ENCODE results near the gene DLG4.

DLG4 gene

DNA sequence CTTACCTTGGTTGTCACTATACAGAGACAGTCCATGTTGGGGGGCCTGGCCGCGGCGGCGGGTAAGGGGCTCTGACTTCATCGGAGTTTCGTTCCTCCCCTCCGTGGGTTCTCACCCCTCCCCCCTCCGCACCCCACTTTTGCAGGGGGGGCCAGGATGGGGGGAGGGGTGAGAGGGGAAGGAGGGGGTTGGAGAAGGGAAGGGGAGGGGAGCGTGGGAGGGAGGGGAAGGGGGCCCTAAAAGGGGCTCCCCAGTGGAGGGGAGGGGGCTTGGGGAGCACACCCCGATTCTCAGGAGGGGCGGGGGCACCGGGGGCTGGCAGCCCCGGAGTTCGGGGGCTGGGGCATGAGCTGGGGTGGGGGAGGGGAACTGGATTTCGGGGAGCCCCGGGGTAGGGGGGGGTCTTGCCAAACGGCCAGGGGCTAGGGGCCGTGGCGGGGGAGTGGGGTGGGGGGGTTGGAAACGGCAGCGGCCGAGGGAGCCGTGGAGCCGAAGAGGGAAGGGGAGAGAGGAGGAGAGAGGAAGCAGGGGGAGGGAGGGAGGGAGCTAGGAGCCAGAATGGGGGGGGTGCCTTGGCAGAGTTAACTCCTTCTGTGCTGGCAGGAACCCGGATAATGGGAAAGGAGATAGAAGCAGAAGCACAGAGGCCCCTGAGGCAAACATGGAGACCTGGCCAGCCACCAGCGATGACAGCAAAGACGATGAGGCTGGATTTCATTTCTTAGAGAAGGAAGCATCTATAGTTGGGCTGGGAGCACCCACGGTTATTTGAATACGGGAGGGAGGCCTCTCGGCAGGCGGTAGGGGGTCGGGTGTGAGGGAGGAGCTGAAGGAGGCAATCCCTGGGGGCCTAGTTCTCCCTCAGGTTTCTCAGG lies 2.3 kb downstream of the DLG4 start:
- no peak for FAIRE-seq

DNA sequence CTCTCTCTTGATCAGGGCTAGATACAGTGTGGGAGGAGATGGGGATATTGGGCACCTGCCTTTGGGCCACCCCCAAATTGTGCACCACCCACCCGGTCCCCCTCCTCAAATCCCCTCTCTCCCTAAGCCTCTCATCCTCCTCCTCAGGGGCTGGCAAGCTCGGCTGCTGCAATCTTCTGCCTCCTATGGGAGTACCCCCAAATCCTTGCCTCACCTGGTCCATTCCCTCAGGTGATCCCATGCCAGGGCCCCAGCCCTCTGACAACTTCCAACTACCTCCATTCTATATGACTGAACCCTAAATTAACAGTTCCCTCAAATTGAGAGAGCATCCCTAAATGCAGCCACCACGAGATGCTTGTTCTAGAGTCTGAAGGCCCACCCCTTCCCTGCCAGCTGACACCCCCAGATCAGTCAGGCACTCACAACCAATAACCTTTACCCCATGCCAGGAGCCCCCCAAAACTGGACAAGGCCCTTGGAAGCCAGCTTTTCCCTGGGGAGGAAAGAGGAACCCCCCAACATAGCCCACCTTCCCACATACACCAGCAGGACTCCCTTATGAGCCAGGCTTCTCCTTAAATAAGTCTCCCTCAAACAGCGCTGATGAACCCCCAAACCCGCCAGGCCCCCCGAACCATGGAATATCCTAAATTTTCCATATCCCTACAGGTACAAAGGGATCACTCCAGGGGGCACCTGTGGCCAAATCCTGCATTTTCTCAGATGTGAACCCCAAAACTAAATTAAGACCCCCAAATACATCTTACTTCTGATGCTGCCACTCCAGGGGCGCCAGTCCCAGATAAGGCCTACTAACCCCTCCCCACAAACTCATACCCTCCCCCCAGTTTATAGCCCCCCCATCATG lies 3.2 kb downstream of the DLG4 start:
- FAIRE-seq (no peak), DNase-seq (ENCODE audit: insufficient read length, low spot score) (no peak)

More for the DNA sequence above, 2.3 kb downstream of the DLG4 start:
- no peak for DNase-seq (ENCODE audit: insufficient read length, low spot score)

DNA sequence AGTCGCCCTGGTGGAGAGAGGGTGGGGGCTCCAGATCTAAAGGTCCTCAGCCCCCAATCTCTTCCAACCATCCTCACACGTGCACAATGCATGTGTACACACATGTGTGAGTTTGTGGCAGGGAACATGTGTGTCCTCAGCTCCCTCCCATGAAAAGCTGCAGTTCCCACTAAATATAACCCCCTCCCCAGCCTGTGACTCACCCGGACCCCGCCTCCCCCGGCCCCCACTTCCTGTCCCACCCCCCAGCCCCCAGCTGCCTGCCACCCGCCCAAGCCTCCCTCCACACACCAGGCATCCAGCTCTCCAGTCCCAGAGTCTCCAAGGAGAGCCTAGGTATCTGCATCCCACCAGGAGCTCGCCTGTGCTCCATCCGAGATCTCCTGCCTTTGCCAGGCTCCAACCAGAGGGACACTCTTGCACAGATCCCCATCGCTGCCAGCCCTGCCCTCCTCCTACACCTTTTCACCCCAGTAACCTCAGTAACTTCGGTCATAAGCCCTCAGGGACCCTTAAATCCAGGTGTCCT lies 3.9 kb downstream of the DLG4 start:
- no peak for FAIRE-seq
- no peak for DNase-seq (ENCODE audit: insufficient read length, low spot score)

GRCh38 chr17:7215136-7215638 lies 4.4 kb downstream of the DLG4 start:
- DNase-seq (ENCODE audit: insufficient read length, low spot score) (no peak), FAIRE-seq (no peak)

- DNase-seq (ENCODE audit: insufficient read length, low spot score) (peak; percentile 96), FAIRE-seq (peak; percentile 99)
These were observed 5.1 kb downstream of the DLG4 start for GRCh38 chr17:7214300-7215135.

DNA sequence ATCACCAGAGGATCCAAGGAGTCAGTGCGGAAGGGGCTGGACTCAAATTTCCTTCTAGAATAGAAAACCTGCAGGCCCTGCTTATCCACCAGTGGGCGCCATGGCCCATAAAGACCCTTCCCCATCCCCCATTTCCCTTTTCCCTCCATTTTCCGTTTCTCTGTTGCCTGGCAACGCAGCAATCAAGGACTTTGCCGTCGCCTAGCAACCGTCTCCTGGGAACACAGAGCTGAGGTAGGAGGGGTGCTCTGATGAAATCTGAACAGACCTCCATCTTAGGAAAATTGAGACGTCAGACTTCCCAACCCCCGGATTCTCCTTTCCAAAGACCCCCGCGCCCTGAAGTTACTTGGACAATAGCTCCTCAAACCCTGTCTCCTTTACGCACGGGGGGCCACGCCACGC lies 5.7 kb downstream of the DLG4 start:
- FAIRE-seq = no peak
- DNase-seq (ENCODE audit: insufficient read length, low spot score) = no peak

DNA sequence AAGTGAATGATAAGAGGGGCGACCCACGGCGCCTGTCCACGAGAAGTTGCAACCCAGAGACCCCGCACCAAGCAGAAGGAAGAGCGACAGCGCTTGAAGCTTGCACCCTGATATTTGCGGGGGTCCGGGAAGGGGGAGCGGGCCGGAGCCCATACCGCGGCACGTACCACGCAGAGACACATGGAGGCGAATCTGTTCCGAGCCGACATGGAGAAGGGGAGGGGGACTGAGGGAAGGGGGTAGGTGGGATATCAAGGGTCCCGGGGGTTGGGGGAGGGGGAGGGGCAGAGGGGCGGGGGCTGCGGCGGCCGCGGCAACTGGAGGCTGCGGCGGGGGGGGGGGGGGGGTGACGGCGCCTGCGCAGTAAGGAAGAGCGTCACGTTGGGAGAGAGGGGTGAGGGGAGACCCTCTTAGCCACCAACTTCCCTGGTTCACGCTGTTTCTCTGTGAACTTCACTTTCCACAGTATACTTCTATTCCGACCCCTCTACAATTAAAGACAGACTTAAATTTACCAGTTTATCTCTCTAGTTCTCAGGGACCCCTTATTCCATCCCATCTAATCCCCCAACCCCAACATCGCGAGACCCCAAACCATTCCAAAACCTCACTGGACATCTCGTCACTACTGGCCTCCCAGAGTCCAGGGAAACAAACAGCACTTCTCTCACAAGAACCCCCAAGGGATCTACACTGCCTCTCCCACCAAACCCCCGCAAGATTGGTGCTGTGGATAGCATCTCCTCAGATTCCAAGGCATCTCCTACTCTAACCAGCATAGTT lies 8.0 kb downstream of the DLG4 start:
- FAIRE-seq = no peak
- no peak for DNase-seq (ENCODE audit: insufficient read length, low spot score)

DNA sequence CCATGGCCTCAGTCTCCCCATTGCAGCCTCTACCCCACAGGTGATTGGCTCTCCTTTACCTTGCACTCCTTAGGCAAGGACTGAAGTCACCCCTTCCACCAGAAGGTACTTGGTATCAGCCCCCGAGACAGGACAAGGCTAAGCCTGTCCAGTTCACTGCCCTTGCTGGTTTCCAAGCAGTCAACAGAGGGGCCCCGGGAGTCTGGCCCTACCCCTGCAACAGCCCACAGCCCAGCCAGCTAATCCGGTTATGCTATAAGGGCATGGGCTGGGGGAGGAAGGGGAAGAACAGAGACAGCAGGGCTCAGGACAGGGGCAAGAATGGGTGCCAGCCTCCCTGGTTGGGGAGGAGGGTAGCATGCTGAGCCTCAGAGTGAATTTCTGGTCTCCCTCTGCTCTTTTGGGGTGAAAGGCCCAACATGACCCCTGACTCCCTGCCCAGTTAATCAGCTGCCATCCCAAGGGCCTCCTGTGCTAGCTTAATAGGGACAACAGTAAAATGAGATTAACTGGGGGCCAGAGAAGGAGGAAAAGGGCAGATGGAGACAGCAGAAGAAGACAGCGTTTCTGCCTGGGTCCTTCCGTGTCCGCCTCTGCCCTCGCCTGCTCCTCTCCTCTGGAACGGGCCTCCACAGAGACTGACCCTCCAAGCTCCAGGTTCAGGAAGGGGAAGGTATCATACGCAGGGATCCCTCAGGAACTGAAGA lies 10.7 kb downstream of the DLG4 start:
- no peak for DNase-seq (ENCODE audit: insufficient read length, low spot score)
- no peak for FAIRE-seq

- DNase-seq (ENCODE audit: insufficient read length, low spot score) (no peak), FAIRE-seq (no peak)
These were observed 11.5 kb downstream of the DLG4 start for GRCh38 chr17:7208027-7208571.

DNA sequence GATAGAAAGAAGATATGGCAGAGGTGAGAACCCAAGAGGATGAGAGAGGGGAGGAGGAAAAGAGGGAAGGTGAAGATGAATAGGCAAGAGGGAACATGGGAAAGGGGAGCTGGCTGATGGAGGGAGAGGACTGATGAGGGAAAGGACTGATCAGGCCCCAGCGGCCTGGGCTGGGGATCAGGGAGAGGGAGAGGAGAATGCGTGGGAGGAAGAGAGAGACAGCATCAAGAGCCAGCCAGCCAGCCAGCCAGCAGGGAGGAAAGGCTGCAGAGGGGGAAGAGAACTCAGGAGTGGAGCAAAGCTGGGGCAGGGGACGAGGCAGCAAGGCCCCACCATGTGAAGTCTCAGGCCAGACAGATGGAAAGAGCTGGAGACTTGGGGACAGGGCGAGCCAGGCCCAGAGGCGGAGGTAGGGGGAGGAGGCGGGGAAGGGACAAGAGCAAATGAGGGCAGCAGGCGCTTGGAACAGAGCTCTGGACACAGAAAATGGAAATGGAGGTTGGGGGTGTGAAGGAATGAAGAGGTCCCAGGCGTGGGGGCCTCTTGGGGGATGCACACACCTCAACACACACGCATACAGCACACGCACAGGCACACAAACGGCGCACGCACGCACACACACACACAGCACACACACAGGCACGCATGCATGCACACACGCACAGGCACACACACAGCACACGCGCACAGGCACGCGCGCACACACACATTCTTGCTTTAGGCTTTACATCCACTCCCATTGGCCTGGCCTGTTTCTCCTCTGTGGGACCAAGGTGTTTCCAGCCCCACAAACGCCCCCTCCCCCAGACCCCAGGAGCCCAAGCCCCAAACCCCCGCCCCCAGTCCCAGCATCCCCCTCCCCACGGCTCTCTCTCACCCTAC lies 12.3 kb downstream of the DLG4 start:
- FAIRE-seq (peak; percentile 63), DNase-seq (ENCODE audit: insufficient read length, low spot score) (no peak)

DNA sequence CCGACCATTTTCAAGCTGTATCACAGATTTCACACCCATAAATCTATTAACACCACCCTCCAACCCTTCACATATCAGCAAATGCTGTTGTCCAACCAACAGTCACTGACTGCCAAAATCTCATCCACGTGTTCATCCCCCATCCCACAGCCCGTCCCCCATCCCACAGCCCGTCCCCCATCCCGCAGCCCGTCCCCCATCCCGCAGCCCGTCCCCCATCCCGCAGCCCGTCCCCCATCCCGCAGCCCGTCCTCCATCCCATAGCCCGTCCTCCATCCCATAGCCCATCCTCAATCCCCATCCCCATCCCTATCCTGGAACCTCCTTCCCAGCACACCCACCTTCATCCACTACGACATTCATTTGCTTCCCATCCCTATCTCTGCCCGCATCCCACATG lies 14.1 kb downstream of the DLG4 start:
- no peak for FAIRE-seq
- no peak for DNase-seq (ENCODE audit: insufficient read length, low spot score)

DNA sequence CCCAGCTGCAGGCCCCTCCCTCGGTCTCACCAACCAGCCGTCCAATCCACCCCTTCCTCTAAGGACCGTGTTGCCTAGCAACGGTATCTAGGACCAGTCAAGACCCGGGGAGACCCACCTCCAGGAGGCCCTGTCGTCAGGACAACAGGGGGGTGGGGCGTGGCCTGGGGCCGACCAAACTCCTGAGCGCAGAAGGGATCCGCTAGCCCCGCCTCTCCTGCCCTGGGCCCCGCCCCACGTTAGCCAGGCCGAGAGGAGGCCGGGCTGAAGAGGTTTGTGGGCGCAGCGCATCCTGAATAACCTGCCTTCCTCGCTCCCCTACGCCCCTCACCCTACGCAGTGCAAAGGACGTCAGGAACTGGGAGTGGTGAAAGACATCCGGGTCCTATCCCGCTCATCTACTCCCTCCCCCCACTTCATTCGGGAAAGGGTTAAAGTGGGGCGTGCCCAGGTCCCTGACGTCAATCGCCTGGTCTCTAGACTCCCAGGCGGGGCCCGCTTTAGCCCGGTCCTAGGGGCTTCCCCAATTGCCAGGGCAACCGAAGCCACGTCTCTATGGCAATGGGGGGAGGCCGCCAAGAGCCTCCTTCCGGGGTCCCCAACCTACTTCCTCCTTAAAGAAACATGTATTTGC lies 14.7 kb downstream of the DLG4 start:
- FAIRE-seq = no peak
- no peak for DNase-seq (ENCODE audit: insufficient read length, low spot score)

DNA sequence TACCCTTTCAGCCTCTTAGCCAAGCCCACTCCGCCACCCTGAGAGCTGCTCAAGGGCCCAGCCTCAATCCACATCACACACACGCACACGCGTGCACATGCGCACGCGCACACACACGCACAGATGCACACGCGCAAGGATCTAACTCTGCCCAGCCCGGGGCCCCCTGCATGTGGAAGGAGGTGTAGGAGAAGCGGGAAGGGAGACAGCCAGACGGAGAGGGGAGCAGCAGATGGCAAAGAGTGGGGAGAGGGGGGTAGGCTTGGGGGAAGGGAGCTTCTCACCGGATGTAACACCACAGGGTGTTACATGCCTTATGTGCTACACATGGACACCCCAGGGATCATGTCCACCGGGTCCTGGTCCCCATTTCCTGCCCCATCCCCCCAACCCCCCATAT lies 15.3 kb downstream of the DLG4 start:
- no peak for FAIRE-seq
- no peak for DNase-seq (ENCODE audit: insufficient read length, low spot score)

DNA sequence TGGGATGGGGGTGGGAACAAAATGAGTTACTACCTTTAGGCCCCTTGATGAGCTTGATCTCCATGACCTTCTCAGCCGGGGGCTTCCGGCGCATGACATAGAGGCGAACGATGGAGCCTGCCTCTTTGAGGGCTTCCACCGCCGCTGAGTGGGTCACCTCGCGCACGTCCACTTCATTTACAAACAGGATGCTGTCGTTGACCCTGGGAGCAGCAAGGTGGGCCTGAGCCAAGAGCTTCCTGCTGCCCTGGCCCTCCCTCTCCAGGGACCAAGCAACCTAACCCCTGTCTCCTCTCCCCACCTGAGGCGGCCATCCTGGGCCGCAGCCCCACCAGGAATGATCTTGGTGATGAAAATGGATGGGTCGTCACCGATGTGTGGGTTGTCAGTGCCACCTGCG lies 16.2 kb downstream of the DLG4 start:
- DNase-seq (ENCODE audit: insufficient read length, low spot score) = no peak
- FAIRE-seq = no peak

- DNase-seq (ENCODE audit: insufficient read length, low spot score) (no peak), FAIRE-seq (no peak)
These were observed 22.8 kb downstream of the DLG4 start for GRCh38 chr17:7196651-7197401.

GRCh38 chr17:7195971-7196370 lies 23.7 kb downstream of the DLG4 start:
- FAIRE-seq (no peak), DNase-seq (ENCODE audit: insufficient read length, low spot score) (no peak)
